Mesenchymal stem cell (in vitro differentiated cells and primary cell): ENCODE data around the gene TMEM208.
A peak's percentile ranks its signal among the peaks of the same experiment; 100 is the strongest.

Experiments used
- DNase-seq: peaks from one replicate; pipeline ENCODE4 v3.0.0-alpha.2; 2013
- H2AFZ ChIP-seq: one replicate; pipeline ENCODE4 v1.6.1; 2013; ENCODE audit warnings: low read depth, mild to moderate bottlenecking, control low read depth, inconsistent platforms, low read length, moderate library complexity
- H2AK5ac ChIP-seq: 2 replicates; pipeline ENCODE4 v1.6.1; 2013; ENCODE audit warnings: low read length, moderate library complexity, mild to moderate bottlenecking, inconsistent platforms; ENCODE audit not compliant: severe bottlenecking
- H2BK120ac ChIP-seq: one replicate; pipeline ENCODE4 v1.6.1; 2013; ENCODE audit warnings: low read depth, mild to moderate bottlenecking, inconsistent platforms, low read length, moderate library complexity
- H2BK12ac ChIP-seq, 2 experiments: one replicate each; pipeline ENCODE4 v1.6.1; 2013; ENCODE audit warnings: inconsistent platforms in 2 of 2, low read length in 2 of 2, mild to moderate bottlenecking in 2 of 2, moderate library complexity in 2 of 2, control low read depth in 1 of 2
- H2BK15ac ChIP-seq: one replicate; pipeline ENCODE4 v1.6.1; 2013; ENCODE audit warnings: mild to moderate bottlenecking, low read depth, inconsistent platforms; ENCODE audit not compliant: poor library complexity, severe bottlenecking
- H2BK5ac ChIP-seq: 2 replicates; pipeline ENCODE4 v1.6.1; 2013; ENCODE audit warnings: low read depth, mild to moderate bottlenecking, low read length, control low read depth, inconsistent platforms; ENCODE audit not compliant: poor library complexity, severe bottlenecking
- H3K14ac ChIP-seq, 2 experiments: one replicate each; pipeline ENCODE4 v1.6.1; 2013; ENCODE audit warnings: inconsistent platforms in 2 of 2, low read length in 2 of 2, control low read depth in 1 of 2, mild to moderate bottlenecking in 1 of 2, moderate library complexity in 1 of 2
- H3K18ac ChIP-seq, 2 experiments: one replicate each; pipeline ENCODE4 v1.6.1; 2013; ENCODE audit warnings: inconsistent platforms in 2 of 2, low read length in 2 of 2, control low read depth in 1 of 2, low read depth in 1 of 2, mild to moderate bottlenecking in 1 of 2
- H3K23ac ChIP-seq, 2 experiments: one replicate each; pipeline ENCODE4 v1.6.1; 2013; ENCODE audit warnings: inconsistent platforms in 2 of 2, low read length in 2 of 2, mild to moderate bottlenecking in 2 of 2, moderate library complexity in 2 of 2, control low read depth in 1 of 2
- H3K27ac ChIP-seq: 2 replicates; pipeline ENCODE4 v1.5.1; 2013; ENCODE audit warnings: mild to moderate bottlenecking, moderate library complexity, low read length, control low read depth, inconsistent platforms; ENCODE audit not compliant: poor library complexity, severe bottlenecking
- H3K27me3 ChIP-seq, 2 experiments: 2 replicates each; pipeline versions ENCODE4 v1.6.1 to v1.7.0; 2013; ENCODE audit warnings: low read length in 2 of 2, mild to moderate bottlenecking in 2 of 2, moderate library complexity in 2 of 2, control low read depth in 1 of 2, inconsistent platforms in 1 of 2; ENCODE audit not compliant: control insufficient read depth in 1 of 2, insufficient read depth in 1 of 2
- H3K36me3 ChIP-seq, 2 experiments: 2 replicates each; pipeline versions ENCODE4 v1.6.1 to v1.7.0; 2013; ENCODE audit warnings: low read length in 2 of 2, control low read depth in 1 of 2, inconsistent platforms in 1 of 2, low read depth in 1 of 2, mild to moderate bottlenecking in 1 of 2; ENCODE audit not compliant: insufficient read depth in 2 of 2, control insufficient read depth in 1 of 2
- H3K4ac ChIP-seq, 2 experiments: one replicate each; pipeline ENCODE4 v1.6.1; 2013; ENCODE audit warnings: inconsistent platforms in 2 of 2, low read length in 2 of 2, mild to moderate bottlenecking in 2 of 2, moderate library complexity in 2 of 2, control low read depth in 1 of 2, low read depth in 1 of 2
- H3K4me1 ChIP-seq: 2 replicates; pipeline ENCODE4 v1.6.1; 2013; ENCODE audit warnings: low read depth, low read length, control low read depth; ENCODE audit not compliant: control insufficient read depth, insufficient read depth
- H3K4me2 ChIP-seq: 2 replicates; pipeline ENCODE4 v1.6.1; 2013; ENCODE audit warnings: low read length, mild to moderate bottlenecking, inconsistent platforms; ENCODE audit not compliant: poor library complexity, severe bottlenecking
- H3K4me3 ChIP-seq, 2 experiments: 2 replicates each; pipeline versions ENCODE4 v1.5.1 to v1.7.0; 2013; ENCODE audit warnings: low read length in 2 of 2, mild to moderate bottlenecking in 2 of 2, control low read depth in 1 of 2, low read depth in 1 of 2; ENCODE audit not compliant: insufficient read depth in 1 of 2
- H3K79me1 ChIP-seq: replicated peaks from 2 replicates; pipeline ENCODE4 v1.6.1; 2013; ENCODE audit warnings: mild to moderate bottlenecking, control low read depth, low read length, inconsistent platforms; ENCODE audit not compliant: poor library complexity, severe bottlenecking
- H3K9ac ChIP-seq: 2 replicates; pipeline ENCODE4 v1.7.0; 2013; ENCODE audit warnings: mild to moderate bottlenecking, low read length, moderate library complexity
- H3K9me3 ChIP-seq: 2 replicates; pipeline ENCODE4 v1.7.0; 2013; ENCODE audit warnings: mild to moderate bottlenecking, low read length; ENCODE audit not compliant: control insufficient read depth
- H4K8ac ChIP-seq: one replicate; pipeline ENCODE4 v1.6.1; 2013; ENCODE audit warnings: inconsistent platforms, mild to moderate bottlenecking, low read length, moderate library complexity
- H4K91ac ChIP-seq: one replicate; pipeline ENCODE4 v1.6.1; 2013; ENCODE audit warnings: mild to moderate bottlenecking, low read length, inconsistent platforms
- WGBS: methylation state at CpG from one replicate; pipeline ENCODE4 v1.1.7; 2013; ENCODE audit warnings: mixed read lengths; 5-methylcytosine and 5-hydroxymethylcytosine counted together

Gene TMEM208

DNA sequence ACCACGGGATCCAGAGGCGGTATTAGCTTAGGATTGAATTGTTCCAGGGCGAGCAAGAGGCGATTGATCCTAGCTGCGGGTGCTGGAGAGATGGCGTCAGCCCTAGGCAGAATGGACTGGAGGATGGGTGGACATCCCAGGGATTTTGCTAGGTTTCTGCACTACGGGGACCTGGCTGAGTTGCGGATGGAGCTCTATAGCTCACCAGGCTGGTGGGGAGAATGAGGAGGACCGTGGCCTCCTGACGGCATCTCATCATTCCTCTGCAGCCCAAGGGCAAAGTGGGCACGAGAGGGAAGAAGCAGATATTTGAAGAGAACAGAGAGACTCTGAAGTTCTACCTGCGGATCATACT is 614 bp downstream of the TMEM208 start:
- no peak overlapping the region for H2BK12ac ChIP-seq
- DNase-seq: no peak
- H3K27me3 ChIP-seq: no peaks in the 10 kb centered on the region
- peak overlapping the region; percentile 79 for H3K4me2 ChIP-seq
- H3K79me1 ChIP-seq: peaks cover 31% of the 10 kb centered on the region
- no peak overlapping the region for H3K18ac ChIP-seq
- H4K91ac ChIP-seq: no peak overlapping the region
- H3K4ac ChIP-seq: peak overlapping the region; percentile 36 to 92
- WGBS: 25% methylated on average over 12 of the region's 12 CpGs
- H3K14ac ChIP-seq: no peak overlapping the region
- no peak overlapping the region for H2AFZ ChIP-seq
- H2AK5ac ChIP-seq: peak overlapping the region; percentile 29
- H4K8ac ChIP-seq: peak overlapping the region; percentile 40
- no peak overlapping the region for H3K23ac ChIP-seq
- H2BK5ac ChIP-seq: no peak overlapping the region
- H3K4me3 ChIP-seq: peak overlapping the region; percentile 80 to 92
- no peaks in the 10 kb centered on the region for H3K9me3 ChIP-seq
- no peak overlapping the region for H2BK120ac ChIP-seq
- H3K27ac ChIP-seq: no peak overlapping the region
- H3K36me3 ChIP-seq: peaks cover 47 to 64% of the 10 kb centered on the region in 2 experiments
- H3K4me1 ChIP-seq: peaks cover 19% of the 10 kb centered on the region
- peak overlapping the region; percentile 98 for H3K9ac ChIP-seq
- H2BK15ac ChIP-seq: no peak overlapping the region

GRCh38 chr16:67228034-67228785 is 1.3 kb downstream of the TMEM208 start:
- Histone ChIP-seq H2BK12ac (no peak overlapping the region), H2AFZ (no peak overlapping the region), H3K9me3 (no peaks in the 10 kb centered on the region), H3K4me3 (peak overlapping the region in 1 of 2 experiments; percentile 92), H3K27ac (no peak overlapping the region), H2BK120ac (no peak overlapping the region), H3K4me1 (peaks cover 19% of the 10 kb centered on the region), H2AK5ac (no peak overlapping the region), H3K4ac (no peak overlapping the region), H3K9ac (peak overlapping the region; percentile 98), H3K4me2 (peak overlapping the region; percentile 79), H4K91ac (no peak overlapping the region), H4K8ac (peak overlapping the region; percentile 38), H3K36me3 (peaks cover 52 to 63% of the 10 kb centered on the region in 2 experiments), H3K79me1 (peaks cover 32% of the 10 kb centered on the region), H3K18ac (no peak overlapping the region), H3K27me3 (no peaks in the 10 kb centered on the region), H3K23ac (no peak overlapping the region), H2BK15ac (no peak overlapping the region), H3K14ac (no peak overlapping the region), H2BK5ac (no peak overlapping the region)
- no peak for DNase-seq
- WGBS: 94% methylated on average over 9 of the region's 9 CpGs

DNA sequence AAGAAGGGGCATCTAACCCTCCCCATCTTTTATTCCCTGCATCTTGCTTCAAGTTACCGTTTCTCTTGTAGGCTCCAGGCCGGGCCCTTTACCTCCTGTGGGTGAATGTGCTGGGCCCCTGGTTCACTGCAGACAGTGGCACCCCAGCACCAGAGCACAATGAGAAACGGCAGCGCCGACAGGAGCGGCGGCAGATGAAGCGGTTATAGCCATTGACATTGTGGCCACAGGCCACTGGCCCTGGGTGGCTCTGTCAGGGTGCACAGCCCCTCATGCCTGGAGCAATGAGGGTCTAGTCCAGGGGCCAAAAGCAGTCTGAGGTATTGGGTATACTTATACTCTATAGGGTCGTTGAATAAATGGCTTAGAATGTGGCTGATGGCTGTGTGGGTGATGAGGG is 2.0 kb downstream of the TMEM208 start:
- Histone ChIP-seq H2AK5ac (no peak overlapping the region), H2BK120ac (no peak overlapping the region), H3K9ac (no peak overlapping the region), H3K4me3 (no peak overlapping the region), H2AFZ (no peak overlapping the region), H3K27me3 (no peaks in the 10 kb centered on the region), H3K4me1 (peaks cover 19% of the 10 kb centered on the region), H2BK5ac (no peak overlapping the region), H3K36me3 (peaks cover 59 to 62% of the 10 kb centered on the region in 2 experiments), H3K4me2 (no peak overlapping the region), H2BK12ac (no peak overlapping the region), H3K9me3 (no peaks in the 10 kb centered on the region), H3K79me1 (peaks cover 32% of the 10 kb centered on the region), H3K27ac (no peak overlapping the region), H3K18ac (no peak overlapping the region), H3K4ac (no peak overlapping the region), H4K91ac (no peak overlapping the region), H2BK15ac (no peak overlapping the region), H4K8ac (no peak overlapping the region), H3K14ac (no peak overlapping the region), H3K23ac (no peak overlapping the region)
- WGBS: 98% methylated on average over 9 of the region's 9 CpGs
- DNase-seq: no peak

DNA sequence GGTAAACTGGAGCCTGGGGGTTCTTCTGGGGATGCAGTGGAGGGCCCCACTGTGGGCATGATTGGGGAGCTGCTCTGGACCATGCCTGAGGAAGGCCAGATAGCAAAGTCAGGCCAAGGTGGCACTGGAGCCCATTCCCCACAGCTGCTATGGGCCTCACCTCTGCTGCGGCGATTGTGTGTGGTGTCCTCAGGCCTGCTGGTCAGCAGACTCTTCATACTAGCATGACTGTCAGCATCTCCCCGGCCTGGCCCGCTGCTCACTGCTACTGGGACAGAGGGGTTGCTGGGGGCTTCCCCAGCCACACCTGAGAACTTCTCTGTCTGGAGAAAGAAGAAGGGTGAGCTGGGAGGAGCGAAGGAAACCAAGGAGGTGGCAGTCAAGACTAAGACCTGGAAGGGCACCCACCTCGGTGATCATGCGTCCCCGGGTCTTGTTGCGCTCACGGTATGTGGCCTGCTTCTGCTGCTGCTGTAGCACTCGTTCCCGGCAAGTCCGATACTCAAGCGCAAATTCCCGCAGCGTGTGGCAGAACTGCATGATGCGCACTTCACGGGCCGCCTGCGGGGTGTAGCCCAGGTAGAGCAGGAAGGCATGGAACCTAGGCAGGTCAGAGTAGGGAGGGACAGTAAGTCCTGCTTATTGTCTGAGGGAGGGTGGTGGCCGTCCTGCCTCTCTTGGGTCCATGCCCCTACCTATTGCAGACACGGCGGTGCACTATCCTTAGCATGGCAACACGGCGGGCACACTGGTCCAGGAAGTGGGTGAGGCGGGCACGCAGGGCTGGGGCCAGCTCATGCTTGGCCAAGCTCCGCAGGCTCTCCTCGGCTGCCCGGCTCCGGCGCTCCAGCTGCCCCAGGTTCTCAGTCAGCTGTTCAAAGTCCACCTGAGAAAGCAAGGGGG is 3.2 kb downstream of the TMEM208 start:
- Histone ChIP-seq H3K36me3 (peaks cover 68 to 69% of the 10 kb centered on the region in 2 experiments), H3K9me3 (no peaks in the 10 kb centered on the region), H3K79me1 (peaks cover 37% of the 10 kb centered on the region), H2BK15ac (no peak overlapping the region), H2BK5ac (no peak overlapping the region), H2AK5ac (no peak overlapping the region), H2BK12ac (no peak overlapping the region), H2AFZ (no peak overlapping the region), H3K4me1 (peaks cover 19% of the 10 kb centered on the region), H3K4me2 (no peak overlapping the region), H3K4me3 (no peak overlapping the region), H4K8ac (no peak overlapping the region), H3K4ac (no peak overlapping the region), H3K9ac (no peak overlapping the region), H3K27me3 (no peaks in the 10 kb centered on the region), H3K23ac (no peak overlapping the region), H4K91ac (no peak overlapping the region), H2BK120ac (no peak overlapping the region), H3K14ac (no peak overlapping the region), H3K18ac (no peak overlapping the region), H3K27ac (no peak overlapping the region)
- 98% methylated on average over 32 of the region's 32 CpGs for WGBS
- DNase-seq: no peak
